GM18868 (cell line): Measurements from ENCODE around the gene CTDSPL.

Experiments
- ATAC-seq: cut with Tn5 transposase; IDR thresholded peaks from one replicate; pipeline ENCODE4 v1.9.1; 2021; ENCODE audit warnings: mild to moderate bottlenecking, moderate library complexity; ENCODE audit not compliant: unreplicated experiment

CTDSPL gene

DNA sequence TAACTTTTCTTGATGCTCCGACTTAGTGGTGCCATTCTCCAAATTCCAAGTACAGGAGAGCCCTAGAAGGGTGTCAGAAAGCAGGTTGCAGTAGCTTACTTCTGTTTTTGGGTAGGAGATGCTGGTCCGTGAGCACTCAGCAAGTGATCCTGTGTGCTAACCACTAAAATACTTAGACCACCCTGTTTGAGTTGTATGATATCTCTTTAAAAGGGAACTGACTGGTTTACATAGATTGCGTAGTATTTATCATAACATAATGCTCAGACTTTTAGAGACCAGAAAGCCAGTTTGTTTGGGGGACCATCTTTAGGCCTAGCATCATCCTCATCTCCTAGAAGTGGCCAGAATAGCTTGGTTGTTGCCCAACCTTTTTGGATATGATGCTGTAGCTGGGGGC lies 26.7 kb downstream of the CTDSPL start:
- ATAC-seq = no peak

DNA sequence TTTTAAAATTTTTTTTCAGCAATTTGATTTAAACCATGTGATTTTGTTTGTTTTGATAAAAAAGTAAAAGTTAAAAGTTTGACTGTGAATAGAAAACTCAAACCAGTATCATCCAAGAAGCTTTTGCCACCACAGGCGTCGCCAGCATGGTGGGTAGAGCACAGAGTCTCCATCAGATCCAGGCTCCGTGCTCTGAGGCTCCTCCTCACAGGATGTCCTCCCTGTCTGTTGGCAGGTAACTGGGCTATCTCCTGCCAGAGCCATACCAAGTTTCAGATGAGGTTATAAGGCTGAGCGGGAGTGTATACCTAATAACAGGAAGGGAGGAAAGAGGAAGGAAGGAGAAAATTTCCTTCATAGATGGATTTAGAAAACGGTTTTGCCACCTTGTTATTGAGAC lies 28.8 kb downstream of the CTDSPL start:
- ATAC-seq = no peak

DNA sequence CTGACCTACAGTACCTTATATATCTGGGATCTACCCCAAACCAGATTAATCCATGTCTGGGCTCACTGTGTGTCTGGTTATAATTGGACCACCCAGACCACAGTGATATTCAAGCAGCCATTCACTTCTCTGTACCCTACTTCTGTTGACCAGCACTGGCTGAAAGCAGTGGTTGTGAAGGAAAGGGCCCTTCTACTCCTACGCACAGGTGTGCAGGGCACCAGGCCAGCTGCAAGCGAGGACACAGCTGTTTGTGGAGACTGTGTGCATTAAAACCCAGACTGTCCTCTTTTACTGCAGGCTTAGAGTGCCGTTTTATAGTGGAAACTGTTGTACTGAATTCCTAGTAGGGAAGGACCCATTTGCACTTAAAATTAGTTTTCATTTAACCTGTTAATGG lies 29.5 kb downstream of the CTDSPL start:
- no peak for ATAC-seq

DNA sequence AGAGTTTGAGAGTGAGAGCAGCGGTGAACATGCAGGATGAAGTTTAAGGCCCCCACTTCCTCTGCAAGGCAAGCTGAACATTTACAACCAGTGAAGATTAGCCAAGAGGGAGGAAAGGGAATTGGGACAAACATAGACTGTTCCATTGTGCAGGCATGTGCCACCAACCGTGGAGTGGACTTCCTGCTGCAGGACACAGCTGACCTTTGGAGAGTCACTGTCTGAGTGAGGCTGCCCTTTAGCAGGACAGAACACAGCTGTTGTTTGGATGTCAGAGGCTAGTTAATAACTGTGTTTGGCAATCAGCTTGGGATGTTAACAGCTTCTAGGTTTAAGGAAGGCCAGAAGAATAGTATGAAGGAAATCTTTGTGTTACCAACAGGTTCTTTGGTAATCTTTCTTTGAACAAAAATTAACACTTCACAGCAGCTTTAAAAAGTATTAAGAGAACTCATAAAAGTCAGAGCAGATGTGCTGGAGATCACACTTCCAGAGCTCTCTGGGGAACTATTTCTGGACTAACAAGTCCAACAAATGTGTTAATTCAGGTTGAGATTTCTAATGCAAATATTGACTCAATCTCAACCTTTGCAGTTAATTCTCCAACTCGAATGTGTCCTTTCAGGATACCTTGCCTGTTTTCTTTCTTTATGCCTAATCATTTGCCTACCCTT lies 31.4 kb downstream of the CTDSPL start:
- no peak for ATAC-seq

DNA sequence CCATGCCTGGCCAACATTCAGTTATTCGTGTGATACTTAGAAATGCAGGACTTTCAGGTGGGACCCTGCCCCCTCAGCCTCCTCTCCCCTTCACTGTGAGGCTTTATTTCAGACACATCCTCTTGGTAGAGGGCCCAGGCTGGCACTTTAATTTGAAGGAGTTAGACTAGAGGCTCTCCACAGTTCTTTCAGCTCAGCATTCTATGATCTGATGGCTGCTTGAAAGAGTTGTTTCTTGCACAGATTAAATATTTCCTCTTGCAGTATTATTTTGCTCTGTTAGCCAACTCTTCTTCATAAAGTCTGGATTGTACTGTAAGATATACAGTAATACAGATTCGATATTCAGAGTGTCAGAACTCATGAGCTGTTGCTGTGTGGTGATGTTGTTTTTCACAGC lies 35.1 kb downstream of the CTDSPL start:
- ATAC-seq = no peak

DNA sequence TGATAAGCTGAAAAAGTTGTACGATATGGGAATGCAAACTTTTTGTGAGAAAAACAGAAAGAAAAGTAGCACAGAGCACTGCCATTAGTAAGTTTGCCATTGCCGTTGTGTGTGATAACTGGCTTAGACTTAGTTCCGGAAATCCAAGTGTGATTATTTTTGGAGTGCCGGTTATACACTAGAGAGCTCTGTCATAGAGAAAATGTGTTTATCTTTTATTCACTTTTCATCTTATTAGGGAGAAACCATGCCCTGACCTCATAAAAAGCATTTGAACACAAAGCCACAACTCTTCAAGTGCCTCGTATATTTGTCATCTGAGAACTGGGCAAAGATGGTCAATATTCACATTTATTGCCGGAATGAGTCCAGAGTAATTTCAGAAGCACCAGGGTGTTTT lies 36.1 kb downstream of the CTDSPL start:
- no peak for ATAC-seq

DNA sequence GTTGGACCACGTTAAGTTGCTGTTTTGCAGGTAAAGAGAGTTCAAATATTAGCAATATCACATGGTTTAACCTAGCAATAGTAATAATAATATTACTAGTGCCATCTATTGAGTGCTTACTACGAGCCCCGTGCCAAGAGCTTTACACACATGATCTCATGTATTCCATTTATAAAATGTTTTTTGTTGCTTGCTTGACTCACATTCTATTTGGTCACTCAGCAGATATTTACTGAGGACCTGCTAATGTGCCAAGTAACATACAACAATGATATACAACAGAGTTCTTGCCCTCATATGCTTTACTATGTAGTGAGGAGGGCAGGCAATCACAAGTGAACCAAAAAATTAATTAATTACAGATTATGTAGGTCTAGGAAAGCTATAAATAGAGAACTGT lies 36.7 kb downstream of the CTDSPL start:
- ATAC-seq = no peak

DNA sequence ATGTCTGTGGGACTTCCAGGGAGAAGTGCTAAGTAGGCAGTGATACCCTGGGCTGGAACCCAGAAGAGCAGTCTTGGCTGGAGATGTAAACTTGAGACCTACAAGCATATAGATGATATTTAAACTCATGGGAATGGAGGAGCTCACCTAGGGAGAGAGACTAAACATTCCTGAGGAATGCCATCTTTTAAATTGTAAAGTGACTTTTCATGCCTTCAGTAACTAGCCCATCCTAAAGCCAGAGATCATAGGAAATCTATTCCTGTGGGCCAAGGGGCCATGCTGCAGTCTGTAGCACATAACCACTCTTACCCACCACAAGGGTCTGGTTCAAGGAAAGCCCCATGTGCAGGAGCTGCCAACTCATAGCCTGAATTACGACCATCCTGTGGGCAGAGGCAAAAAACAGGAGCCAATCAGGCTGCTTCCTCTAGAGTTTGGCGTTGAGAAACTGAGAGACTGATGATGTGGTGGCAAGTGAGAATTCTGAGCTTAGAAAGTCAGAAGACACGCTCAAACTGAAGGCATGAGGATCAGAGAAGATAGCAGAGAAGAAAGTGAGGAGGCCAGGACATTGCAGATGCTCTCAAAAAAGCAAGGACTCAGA lies 37.5 kb downstream of the CTDSPL start:
- peak; percentile 67 for ATAC-seq

DNA sequence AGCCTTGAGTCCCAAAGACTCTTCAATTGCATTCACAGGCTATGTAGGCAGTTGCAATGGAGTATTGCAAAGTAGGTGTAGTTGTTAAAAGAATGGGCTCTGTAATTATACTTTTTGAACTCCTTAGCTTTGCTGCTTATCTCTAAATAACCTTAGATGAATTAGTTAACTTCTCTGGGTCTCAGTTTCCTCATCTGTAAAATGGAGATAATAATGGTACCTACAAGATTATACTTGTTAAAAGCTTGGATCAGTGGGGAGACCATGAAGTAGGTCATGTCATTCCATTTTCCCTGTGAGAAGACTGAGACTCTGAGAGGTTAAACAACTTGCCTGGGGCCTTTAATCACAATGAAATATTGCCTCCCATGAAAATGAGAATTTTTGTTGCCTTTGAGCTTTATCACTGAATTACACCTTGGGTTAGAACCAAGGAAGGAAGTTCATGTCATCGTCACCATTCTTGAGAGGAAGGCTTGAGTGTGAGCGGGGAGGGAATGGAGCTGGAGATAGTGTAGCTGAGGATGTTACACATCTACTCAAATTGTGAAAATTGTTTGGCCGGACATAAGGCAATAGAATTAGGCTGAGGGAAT lies 38.1 kb downstream of the CTDSPL start:
- no peak for ATAC-seq

DNA sequence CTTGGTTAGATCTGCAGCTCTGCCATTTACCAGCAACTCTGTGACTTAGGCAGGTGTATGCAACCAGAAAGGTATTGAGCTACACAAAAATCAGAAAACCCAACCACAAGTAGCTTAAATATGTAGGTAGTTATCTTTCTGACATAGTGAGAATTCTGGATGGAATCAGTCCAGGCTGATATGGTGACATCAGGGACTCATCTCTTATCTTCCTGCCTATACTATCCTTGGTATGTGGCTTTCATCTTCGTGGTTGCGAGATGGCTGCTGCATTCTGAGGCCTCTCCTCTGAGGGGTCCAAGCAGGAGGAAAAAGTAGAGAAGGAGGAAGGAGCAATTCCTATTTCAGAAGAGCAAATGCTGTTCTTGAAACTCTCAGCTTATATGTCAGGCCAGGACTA lies 40.0 kb downstream of the CTDSPL start:
- no peak for ATAC-seq

DNA sequence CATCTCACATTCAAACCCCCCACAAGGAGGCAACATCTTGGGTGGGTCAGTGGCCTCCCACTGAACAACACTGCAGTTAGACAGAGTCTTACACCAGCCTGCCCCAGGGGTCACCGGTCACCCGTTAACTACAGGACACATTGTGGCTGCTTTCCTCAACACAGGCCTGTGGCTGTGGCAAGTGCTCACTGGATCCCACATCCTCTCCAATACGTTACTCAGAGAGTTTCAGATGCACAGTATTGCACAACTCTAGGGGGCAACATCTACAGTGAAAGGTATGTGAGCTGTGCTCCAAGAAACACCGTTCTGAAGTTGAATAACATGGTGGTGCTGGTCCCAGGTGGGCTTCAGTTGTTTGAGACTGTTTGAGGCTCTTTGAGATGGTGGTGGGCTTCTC lies 41.0 kb downstream of the CTDSPL start:
- ATAC-seq = no peak

DNA sequence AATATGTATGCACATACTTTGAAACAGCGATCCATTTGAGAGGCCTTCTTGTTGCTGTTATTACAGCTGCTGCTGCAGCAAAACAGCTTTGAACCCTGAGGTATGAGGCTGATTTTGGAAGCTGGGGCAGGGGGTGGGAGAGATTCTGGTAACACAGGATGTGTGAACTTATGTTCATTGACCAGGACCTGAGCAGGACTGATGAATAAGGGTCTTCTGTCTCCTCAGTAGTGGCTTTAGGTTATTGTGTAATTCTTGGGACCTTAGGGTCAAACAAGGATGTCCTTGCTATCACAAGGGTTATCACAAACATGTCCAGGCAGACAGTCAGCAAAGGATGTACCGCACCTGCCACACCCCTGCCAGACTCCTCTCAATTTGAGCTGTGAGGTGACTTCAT lies 41.6 kb downstream of the CTDSPL start:
- ATAC-seq = no peak

DNA sequence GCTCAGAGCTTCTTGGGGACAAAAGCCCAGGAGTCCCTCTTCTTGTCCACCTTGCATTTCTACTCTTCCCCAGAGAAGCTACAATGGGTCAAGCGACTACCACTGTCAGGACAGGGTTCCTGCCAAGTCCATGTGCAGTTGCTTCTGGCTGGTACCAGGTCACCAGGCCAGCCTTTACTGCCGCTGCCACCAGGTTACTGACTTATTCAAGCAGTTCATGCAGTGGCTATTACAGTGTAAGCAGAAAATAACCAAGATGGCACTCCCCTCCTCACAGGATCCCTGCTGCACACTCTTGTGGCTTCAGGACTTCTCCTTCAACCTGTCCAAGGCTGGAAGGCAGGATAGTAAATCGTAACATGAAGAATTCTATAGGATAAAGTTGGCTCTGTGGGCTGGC lies 42.1 kb downstream of the CTDSPL start:
- no peak for ATAC-seq

DNA sequence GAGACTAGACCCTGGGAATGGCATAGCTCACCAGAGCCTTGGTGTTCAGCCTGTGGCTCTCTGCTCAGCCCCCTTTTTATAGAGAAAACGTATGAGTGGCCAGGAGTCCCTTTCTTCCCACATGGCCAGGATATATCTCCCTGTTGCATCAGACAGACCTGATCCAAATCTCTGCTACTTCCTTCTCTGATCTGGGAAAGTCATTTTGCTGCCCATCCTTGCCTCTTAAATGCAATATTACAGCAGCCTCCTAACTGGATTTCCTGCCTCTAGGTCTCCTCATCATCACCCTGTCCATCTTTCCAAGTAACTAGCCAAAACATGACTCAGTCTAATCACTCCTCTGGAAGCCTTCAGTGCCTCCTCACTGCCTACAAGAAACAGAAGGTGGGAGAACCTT lies 42.9 kb downstream of the CTDSPL start:
- ATAC-seq = no peak

DNA sequence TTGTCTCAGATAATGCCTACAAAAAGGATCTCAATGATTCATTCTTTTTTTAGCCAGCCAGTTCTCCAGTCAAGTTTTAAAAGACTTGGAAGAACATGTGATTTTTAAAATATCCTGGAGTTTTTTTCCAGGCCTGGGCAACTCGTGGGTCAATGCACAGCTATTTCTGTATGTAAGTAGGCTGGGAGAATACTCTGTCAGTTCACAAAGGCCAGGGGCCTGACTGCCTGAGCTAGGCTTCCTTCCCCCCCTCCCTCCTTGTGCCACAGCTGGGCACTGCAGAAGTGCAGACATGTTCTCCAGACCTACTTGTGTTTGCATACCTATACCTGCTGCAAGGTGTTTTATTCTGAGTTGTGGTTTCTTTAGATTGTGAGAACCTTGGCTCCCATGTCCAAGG lies 43.7 kb downstream of the CTDSPL start:
- ATAC-seq = no peak

DNA sequence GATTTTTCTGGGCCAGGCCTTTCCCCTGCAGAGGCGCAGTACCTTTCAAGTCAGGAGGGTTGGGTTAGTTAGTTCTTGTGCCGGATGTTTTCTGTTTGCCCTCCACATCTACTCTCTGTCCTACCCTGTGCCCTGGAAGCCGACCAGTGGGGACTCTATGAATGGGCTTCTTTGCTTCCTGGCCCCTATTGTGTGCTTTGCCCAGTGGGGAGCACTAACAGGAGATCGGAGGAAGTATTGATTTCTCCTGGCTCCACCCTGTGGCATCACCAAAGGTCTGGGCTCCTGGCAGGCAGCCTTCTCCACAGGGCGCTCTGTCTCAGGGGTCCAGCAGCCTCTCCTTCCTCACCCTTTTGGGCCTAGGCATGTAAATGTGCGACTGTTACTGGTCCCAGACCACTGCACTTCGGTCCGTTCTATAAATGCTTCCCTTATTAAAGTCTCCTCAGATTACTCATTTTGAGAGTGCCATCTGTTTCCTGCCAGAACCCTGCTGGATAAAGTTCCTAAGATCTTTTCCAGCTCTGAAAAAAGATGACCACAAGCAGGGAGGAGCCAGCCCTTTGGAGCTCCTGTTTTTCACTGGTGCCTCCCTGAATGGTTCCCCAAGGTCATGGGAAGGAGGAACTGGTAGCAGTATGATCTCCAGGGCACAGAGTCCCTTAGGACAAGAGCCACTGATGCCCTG lies 44.5 kb downstream of the CTDSPL start:
- no peak for ATAC-seq

DNA sequence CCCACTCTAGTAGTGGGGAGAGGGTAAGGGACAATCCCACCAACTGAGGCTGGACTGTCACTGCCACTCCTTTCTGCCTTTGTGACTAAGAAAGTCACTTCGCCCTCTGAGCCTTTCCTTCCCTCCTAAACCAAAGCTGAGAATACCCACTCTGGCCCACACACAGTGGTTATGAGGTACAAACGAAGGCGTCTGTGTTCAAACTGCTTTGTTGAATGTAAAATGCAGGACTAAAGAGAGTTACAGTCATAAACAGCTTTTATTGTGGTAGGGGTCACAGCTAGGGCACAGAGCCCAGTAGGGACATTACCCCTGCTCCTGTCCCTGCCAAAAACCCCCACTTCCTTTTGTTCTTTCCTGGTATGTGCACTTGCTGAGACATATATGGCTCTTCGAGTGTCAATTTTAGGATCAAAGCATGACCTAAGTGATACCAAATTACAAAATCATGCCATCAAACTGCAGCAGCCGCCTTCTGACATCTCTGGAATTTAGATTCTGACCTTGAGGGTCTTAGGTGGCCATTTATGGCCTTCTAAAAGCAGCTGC lies 45.1 kb downstream of the CTDSPL start:
- peak; percentile 36 for ATAC-seq

DNA sequence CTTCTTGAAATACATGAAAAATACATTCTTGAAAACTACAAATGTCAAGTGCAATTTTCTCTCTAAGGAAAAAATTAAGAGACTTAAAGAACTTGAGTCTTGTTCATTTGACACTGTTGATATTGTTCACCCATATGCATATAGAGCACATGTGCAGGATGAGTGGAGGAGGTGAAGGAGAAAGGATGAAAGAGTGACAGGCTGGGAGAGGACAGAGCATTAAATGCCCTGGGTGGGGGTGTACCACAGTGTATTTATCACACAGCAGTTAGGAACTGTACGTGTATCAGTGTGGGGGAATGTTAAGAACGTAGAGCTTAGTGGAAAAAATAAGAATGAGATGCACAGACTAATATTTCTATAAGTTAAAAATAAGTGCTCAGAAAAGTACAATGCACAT lies 45.7 kb downstream of the CTDSPL start:
- no peak for ATAC-seq

DNA sequence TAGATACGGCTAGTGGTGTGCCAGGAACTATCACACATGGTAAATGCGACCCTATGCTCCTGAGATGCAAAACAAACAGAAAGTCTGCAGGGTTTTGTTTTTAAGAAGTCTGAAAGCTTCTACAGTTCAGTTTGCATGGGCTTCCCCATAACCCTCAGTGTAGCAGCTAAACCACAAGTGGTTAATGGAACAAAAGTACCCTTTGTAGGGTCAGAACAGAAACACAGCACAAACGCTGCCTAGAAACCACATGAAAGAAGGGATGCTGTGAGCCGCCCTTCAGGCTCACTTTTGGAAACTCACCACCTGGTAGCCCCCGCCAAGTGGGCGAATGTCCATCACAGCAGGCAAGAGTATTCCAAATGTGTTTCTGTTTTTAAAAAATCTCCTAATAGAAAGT lies 46.2 kb downstream of the CTDSPL start:
- ATAC-seq = peak; percentile 94

DNA sequence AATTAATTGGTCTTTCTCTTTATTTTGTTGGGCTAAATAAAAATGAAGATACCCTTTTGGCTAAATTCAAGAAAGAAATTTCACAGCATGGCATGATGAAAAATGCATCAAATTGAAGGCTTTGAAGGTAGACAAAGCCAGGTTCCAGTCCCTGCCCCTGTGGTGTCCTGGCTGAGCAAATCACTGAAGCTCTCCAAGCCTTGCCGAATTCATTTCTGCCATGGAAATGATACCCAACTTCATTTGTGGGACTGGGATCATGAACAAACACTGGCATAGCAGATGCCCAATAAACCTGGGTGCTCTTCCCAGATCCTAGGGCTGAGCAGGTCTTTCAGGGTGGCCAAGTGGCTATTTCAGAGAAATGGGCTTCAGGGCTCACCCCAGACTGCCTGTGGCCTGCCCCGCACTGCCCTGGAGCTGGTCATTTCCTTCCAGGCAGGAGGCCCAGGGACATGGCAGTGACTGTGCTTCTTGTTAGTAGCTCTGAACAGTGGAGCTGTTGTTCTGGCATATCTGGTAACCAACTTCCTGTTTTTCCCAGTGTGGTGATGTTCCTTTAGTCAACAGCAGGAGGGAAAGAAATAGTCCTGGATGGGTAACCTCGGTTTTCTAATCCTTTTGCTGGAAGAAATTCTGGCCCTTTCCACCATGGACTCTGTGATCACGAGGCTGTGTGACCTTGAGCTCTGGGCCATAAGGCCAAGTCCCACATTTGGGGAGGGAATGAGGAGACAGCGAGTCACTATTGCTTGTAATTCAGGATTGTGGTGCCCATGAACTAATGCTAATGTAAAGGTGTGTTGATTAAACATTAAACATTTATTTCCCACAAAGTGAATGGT lies 47.6 kb downstream of the CTDSPL start:
- no peak for ATAC-seq
